GM19239 (cell line): Measurements from ENCODE around the gene NFYC.

ENCODE experiments used
- DNase-seq: peaks from one replicate; pipeline ENCODE4 v3.0.0; 2011; ENCODE audit warnings: low spot score; ENCODE audit not compliant: insufficient read length
- FAIRE-seq: peaks from 2 replicates; lab custom pipeline; 2011; peaks lifted over from hg19 to GRCh38; lab: Jason Lieb, UNC

NFYC gene

DNA sequence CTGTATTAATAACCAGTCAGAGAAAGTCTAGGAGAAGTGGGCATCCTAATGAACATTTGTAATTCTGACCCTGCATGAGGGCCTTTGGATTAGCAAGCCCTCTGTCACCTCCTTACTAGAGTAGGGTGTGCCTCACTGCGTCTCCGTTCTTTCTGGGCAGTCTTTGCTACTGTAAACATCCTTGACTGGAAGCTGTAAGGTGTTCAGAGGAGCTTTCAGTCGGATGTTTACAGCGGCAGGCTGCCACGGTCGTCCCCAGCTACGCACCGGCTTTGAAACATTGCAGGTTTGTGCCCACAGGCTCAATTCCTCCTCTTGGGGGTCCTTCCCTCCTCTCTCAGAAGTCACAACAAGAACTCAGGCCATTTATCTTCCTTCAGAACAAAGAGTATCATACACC lies 62.7 kb downstream of the NFYC start:
- FAIRE-seq = no peak
- DNase-seq = no peak

DNA sequence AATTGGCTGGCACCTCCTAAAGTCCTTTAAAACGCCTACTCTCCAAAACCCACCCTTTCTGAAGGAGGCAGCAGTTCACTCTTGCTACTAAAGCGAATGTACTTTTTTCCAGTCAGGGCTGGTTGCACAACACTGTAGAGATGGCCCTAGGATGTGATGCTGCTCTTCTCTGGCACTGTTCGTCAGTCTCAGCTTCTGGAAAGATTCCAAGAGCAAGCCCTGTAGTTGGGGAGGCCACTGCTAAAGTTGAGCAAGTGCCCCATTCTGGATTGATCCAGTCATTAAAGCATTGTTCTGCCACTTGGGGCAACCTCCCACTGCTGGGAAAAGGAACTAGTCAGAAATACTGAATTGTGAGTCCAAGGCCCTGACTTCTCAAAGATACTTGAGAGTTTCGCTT lies 63.6 kb downstream of the NFYC start:
- DNase-seq (no peak), FAIRE-seq (no peak)

DNA sequence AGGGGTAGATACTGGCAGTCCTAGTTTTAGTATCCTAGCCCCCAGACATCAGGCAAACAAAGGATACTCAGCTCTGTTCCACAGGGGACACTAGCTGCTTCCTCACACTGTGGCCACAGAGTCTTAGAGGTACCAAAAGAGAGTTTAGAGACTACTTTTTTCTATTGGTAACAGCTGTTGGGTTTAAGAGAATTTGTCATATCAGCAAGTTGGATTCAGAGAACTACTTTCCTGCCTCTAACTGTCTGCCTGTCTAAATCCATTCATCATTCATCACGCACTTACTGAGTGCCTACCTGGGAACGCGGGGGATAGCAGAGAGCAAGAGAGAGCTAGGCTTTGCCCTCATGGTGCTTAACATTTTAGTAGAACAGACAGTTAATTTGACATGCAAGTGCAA lies 65.0 kb downstream of the NFYC start:
- FAIRE-seq = no peak
- DNase-seq = no peak

DNA sequence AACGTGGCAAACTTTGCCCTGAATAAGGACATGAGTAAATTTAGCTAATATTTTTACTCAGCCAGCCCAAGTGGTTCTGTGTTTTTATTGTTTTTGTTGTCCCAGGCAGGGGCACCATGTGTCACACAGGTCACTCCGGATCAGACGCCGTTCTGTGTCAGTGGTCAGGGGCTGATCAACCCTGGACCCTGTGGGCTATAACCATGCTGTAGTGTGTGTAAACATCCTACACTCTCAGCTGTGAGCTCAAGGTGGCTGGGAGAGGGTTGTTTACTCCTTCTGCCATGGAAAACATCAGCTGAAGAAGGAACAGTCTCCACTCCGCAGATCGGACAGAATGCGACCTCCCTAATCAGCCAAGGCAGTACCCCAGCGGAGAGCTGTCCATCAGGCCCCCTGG lies 65.6 kb downstream of the NFYC start:
- no peak for FAIRE-seq

DNA sequence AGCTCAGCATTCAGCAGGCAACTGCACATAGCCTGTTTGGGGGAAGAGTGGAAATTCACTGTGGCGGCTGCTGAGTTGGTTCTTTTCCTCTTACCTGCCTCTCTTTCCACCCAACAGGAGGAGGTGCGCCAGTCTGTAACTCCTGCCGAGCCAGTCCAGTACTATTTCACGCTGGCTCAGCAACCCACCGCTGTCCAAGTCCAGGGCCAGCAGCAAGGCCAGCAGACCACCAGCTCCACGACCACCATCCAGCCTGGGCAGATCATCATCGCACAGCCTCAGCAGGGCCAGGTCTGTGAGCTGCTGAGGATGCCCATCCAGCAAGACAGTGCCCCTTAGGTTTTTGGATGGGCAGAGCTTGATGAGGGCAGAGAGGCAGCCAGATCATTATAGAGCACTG lies 66.5 kb downstream of the NFYC start:
- no peak for FAIRE-seq
- DNase-seq = no peak

More for the DNA sequence above, 65.6 kb downstream of the NFYC start:
- no peak for DNase-seq

DNA sequence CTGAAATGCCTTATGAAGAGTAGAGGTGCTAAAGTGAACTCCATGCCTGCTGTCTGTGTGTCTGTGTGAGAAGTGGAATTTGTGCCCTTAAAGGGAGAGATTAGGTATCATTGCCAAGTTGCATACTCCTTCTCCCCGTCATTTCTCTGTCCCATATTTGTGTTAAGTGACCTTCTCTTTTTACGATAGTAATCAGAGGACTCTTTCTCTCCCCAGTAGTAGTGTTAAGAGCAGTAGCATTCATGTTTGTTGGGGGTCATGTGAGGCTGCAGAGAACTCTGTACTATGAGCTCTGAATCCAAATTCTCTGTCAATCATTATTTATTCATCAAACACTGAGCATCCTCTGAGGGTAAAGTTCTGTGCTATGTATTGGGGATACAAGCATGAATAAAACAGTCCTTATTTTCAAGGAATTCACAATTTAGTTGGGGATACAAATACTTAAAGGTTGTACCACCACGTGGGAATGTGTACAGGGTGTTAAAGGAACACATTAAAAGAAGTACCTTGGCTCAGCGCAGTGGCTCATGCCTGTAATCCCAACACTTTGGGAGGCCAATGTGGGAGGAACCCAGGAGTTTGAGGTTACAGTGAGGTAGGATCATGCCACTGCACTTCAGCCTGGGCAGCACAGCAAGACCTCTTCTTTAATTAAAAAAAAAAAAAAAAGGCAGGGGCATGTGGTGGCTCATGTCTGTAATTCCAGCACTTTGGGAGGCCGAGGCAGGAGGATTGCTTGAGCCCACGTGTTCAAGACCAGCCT lies 67.3 kb downstream of the NFYC start:
- FAIRE-seq = no peak
- DNase-seq = no peak

DNA sequence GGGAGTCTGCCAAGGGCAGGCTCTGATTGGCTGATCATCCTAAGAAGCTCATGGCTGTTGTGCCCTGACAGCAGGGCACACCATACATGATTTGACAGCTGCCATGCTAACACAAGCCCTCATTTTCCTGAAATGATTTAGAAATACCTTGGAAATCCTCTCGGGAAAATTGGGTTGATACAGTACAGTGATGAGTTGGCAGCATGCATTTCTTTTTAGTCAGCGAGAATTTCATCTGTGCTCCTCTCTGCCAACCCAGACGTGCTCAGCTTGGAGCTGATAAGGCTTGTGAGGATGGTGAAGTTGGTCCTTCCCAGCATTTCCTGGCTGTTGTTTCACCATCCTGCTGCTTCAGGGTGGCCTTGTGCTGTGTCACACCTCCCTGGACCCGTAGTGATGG lies 69.5 kb downstream of the NFYC start:
- no peak for FAIRE-seq
- DNase-seq = no peak

DNA sequence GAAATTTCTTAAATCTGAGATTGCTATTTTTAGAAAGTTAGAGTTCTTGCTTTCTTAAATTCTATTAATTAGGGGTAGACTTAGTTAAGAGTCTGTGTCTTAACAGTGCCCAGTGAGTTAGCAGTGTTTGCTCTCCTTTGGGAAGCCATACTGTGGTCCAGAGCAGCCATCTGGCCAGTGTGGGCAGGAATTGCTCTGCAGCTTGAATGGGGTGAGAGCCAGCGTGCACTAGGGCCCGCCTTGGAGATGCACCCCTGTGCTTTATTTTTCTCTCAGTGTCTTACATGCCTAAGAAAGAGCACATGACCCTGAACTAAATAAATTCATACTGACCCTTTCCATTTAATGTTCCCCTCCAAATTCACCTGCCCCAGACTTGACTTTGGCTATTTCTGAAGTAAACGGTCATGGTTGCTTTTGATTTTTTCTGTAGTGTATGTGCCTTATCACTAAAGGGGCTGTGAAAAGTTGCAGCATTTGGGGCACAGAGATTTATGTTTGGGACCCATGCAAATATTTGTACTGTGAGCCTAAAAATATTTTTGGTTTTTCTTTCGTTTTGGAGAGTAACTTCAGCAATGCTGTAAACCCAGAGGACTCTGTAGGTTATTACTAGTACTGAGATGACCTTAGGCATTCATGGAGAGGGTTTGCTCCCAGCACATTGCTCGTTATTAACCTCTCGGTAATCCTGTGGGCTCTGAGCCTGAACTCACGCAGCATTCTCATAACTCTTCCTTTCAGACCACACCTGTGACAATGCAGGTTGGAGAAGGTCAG lies 70.8 kb downstream of the NFYC start:
- DNase-seq (no peak), FAIRE-seq (peak; percentile 82)

DNA sequence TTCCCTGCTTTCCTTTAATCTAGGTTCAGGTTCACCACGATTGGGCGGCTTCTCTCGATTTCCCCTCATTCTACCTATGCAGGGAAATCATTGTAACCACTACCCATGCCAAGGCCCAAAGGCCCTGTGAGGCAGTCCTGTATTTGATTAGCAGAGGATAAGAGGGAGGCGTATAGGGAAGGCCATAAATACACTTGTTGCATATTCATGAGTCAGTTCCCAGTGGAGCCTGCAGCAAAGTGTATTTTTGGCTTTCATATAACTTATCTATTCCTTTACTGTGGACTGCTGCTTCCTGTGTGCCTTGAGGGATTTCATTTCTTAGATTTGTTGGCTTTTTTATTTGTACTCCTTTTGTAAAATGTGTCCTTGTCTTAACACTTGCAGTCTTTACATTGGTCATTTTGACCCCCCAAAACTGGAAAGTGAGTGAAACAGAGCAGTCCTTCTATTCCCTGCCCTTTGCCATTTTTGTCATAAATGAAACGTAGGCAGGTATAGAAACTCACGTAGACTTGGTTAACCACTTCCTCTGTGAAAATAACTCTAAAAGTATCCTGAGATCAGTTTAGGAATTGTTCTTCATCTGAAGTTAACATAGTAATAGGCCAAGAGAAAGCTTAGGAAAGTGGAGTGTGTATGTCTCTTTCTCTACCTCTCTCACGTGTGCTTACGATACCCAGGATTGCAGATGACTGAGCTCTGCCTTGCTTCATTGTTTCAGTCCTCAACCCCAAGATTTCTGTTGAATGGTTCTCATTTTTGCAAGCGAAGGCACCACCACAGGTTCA lies 72.4 kb downstream of the NFYC start:
- peak; percentile 94 for FAIRE-seq
- no peak for DNase-seq

DNA sequence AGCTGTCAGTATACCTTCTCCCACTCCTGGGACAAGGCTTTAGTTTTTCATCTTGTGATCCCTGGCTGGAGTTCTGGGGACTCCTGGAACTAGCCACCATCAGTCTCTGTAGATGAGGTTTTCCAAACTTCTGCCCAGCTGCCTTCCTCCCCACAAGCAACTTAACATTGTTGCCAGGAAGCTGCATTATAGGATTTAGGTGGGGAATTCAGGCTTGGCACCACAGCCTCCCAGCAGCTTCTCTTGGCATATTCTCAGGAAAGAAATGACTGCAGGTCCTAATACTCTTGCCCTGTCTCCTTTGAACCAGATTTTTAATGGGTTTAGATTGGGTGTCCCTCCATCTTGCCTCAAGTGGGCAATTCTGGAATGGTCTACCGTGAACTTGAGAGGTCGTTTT lies 73.5 kb downstream of the NFYC start:
- DNase-seq = no peak
- FAIRE-seq = no peak

DNA sequence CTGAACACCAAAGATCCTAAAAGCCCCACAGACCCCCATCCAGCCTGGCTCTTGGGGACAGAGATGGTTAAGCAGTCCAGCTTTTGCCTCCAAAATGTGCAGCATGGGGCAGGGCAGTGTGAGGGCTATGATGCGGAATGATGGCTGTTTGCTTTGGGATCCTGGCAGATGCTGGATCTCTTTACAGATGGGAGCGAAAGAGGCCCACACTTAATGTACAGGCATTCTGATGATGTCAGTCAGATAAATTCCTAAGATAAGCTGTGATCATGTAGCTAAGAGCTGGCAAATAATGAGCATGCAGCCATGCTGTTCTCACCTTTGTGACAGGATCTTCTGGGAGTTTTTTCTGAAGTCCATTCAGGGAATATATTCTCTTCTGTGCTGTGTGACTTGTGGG lies 74.5 kb downstream of the NFYC start:
- FAIRE-seq = peak; percentile 53
- DNase-seq = no peak

DNA sequence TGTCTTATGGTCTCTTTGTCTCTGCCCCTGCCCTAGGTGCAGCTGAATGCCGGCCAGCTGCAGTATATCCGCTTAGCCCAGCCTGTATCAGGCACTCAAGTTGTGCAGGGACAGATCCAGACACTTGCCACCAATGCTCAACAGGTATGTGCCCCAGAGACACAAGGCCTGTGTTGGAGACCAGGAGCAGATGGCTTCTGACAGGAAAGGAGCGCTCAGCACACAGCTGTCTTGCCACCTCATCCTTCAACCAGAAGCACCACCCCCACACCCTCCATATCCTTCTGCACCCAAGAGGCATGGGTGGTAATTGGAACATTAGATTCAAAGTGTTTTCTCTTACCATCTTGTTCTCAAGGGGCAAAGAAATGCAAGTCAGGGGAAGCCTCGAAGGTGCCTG lies 75.1 kb downstream of the NFYC start:
- FAIRE-seq (no peak), DNase-seq (no peak)

DNA sequence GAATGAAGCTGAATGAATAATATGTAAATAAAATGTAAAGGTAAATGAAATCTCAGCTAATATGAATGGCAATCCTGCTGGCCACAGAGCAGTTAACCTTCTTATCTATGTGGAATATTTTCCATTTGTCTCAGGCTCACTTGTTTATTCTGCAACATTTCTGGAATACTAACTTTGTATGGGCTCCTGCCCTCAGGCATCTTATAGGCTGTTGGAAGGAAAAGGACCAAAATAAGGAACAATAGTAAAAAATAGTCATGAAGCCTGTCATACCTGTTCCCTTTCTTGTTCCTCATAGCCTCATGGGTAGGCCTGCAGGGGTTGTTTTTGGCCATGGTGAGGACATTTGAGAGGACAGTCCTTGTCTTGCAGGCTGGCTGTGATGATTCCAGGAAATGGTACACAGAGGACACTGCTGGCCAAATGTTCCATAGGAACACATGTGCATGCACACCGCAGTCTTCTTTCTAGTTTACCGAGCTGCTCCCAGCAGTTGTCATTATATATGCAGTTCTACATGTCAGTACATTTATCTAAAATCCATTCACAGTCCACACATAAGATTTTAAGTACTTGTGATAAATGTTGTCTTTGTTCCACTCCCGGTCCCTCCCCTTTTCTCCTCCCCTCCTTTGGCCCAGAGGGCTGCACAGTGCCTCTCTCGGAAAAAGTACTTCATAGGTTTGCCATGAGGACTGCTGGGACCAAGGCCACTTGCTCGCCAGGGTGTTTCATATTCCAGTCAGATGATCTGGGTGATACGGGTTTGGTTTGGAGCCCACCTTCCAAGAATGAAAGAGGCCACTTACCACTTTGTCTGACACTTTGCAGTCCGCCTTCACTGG lies 76.9 kb downstream of the NFYC start:
- FAIRE-seq (peak; percentile 18), DNase-seq (no peak)

DNA sequence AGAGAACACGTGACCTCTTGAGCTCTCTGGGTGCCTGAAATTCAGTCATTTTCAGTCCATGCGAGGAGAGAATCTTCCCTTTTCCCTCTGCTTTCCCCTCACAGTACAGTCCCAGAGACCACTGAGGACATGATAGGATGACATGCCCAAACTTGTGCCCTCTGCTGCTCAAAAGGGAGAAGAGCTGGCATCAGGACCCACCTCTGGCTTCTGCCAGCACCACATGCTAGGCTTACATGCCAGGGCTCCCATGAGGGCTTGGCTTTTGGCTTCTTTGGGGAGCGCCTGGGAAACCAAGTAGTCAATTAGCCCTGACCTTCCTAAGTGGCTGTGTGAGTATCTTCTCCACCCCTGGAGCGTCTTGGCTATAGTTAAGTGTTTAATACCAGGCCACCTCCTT lies 78.3 kb downstream of the NFYC start:
- DNase-seq = no peak
- FAIRE-seq = no peak

DNA sequence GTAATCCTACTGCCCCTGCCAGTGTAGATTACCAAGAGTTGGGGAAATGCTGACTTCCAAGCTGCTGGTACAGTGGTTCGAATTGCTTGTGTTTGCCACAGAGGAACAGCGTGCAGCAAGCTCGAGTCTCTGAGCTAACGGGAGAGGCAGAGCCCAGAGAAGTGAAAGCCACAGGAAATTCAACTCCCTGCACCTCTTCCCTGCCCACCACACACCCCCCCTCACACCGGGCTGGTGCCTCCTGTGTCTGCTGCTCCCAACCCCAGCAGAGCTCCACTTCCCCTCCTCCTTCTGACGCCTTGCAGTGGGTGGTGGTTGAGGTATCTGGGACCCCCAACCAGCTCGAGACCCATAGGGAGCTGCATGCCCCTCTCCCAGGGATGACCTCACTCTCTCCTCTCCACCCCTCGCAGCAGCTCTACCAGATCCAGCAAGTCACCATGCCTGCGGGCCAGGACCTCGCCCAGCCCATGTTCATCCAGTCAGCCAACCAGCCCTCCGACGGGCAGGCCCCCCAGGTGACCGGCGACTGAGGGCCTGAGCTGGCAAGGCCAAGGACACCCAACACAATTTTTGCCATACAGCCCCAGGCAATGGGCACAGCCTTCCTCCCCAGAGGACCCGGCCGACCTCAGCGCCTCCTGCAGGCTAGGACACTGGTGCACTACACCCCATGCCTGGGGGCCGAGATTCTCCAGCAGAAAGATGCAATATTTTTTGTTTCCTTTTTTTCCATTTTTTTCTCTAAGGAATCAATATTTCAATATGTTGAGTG lies 79.0 kb downstream of the NFYC start:
- FAIRE-seq = no peak

DNA sequence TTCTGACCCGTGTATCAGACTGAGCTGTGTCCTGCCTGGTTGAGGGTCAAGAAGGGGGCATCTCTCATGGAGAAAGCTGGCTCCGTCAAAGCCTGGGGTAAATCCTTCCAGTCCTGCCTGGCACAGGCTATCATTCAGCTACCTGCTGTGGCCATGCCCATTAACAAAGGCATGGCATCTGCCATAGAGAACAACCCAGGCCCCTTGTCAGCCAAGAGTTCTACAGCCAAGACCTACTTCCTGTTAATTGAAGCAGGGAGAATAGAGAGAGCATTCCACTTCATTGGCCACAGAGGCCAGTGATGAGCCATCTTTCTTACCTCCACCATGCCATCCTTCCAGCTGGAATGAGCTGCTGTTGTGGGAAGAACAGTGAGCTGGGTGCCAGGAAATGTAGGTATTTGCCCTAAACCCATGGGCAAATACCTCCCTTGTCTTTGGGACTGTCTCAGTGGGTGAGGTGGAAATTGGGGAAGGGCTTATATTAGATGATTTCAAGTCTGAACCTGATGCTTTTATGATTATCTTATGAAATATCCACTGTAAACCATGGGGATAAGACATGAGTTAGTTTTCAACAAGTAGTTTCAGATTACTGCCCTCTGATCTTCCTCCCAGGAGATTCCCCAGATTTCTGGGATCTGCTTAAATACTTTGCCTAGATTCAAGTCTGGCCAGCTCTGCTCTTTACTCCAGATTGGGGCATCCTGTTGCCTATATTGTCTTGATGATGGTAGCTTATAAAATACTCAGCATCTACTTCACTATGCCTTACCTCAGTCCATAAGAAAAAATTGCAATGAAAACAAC lies 80.8 kb downstream of the NFYC start:
- FAIRE-seq = no peak
- DNase-seq = no peak

More for the DNA sequence above, 79.0 kb downstream of the NFYC start:
- no peak for DNase-seq

DNA sequence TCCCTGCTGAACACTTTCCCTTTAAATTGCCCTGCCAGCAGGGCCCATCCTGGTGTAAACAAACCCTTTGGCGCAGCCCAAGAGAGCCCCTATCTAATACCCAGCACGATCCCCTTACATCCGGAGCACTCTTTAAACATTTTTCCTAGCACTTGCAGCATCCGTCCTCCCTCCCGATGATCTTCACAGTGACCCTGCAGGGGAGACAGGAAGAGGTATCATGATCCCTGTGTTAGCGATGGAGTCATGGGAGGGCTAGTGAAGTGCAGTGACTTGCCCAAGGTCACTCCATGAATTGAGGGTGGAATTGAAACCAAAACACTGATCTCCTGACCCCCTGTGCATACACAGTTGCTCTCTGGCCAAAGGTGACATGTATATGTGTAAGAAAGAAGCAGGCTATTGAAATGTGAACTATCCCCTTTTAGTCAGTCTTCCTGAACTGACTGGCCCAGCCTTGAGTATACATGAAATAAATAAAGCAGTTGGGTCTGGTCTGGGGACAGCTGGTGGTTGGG lies 82.3 kb downstream of the NFYC start:
- DNase-seq (no peak), FAIRE-seq (no peak)

DNA sequence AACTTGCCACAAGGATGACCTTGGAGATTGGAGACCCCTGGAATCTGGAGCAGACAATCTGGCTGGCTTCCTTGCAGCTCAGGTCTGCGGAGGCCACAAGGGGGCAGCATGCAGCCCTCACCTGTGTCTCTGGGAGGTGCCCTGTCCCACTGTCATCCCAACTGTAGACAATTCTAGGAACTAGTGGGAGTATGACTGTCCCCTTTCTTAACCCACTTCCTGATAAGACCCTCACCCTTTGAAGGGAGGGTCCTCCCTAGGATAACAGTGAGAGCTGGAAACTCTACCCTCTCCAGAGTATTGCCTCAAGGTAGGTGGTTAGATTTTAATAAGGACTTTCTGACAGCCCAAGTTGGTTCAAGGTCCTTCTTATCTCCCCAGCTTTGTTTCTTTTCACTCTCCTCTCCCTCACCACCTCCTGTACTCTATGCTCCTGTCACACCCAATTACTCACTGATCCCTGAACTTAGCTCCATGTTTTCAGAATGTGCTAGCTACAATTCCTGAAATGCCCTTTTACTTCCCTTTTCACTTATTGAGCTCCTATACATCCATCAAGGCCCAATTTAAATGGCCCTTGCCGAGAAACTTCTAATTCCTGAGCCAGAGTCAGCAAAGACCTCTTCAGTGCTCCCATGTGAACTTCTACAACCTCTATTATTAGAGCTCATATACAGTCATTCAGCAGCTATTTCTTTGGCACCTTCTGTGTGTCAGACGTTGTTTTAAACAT lies 82.9 kb downstream of the NFYC start:
- no peak for DNase-seq
- FAIRE-seq = peak; percentile 70
